HG02798 (cell line): ENCODE measurements around the gene STON2.
"Not testable (repeated sequence)": the region's sequence is repeated elsewhere in the genome, so short reads cannot be mapped to it uniquely, and the experiment has no call there.

Experiments
- ATAC-seq: cut with Tn5 transposase; IDR thresholded peaks from one replicate; pipeline ENCODE4 v1.9.1; 2021; ENCODE audit warnings: mild to moderate bottlenecking; ENCODE audit not compliant: unreplicated experiment, poor library complexity

Gene STON2, protein sequence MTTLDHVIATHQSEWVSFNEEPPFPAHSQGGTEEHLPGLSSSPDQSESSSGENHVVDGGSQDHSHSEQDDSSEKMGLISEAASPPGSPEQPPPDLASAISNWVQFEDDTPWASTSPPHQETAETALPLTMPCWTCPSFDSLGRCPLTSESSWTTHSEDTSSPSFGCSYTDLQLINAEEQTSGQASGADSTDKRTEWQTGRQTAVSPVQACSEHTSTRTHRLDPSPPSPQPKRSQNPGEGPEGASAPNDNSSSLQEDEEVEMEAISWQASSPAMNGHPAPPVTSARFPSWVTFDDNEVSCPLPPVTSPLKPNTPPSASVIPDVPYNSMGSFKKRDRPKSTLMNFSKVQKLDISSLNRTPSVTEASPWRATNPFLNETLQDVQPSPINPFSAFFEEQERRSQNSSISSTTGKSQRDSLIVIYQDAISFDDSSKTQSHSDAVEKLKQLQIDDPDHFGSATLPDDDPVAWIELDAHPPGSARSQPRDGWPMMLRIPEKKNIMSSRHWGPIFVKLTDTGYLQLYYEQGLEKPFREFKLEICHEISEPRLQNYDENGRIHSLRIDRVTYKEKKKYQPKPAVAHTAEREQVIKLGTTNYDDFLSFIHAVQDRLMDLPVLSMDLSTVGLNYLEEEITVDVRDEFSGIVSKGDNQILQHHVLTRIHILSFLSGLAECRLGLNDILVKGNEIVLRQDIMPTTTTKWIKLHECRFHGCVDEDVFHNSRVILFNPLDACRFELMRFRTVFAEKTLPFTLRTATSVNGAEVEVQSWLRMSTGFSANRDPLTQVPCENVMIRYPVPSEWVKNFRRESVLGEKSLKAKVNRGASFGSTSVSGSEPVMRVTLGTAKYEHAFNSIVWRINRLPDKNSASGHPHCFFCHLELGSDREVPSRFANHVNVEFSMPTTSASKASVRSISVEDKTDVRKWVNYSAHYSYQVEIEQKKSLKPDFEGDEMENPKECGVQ

DNA sequence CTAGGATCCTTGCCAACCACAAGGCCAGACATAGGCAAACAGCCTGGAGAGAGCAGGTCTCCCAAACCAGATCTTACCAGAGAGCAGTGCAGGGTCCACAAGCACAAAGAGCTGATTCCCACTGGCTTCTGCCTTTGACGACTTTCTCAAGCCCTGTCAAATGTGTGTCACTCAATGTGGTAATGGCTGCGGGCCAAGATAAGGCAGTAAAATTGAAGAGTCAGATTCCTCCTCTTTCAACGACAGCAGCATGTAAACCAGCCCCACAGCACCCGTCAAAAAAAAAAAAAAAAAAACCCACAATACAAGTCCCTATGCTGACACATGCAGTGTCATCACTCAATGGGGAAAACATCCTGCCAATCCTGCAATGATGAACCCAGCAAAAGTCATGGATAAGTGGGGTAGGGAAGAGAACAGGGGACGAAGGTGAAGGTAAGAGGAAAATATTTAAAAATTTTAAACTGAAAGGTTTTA lies at the start of gene STON2:
STON2 (minus strand) TSS at position 123 of the 477 bp plus-strand sequence. CDS start 1,942 bp downstream, outside the sequence.
- no peak for ATAC-seq

DNA sequence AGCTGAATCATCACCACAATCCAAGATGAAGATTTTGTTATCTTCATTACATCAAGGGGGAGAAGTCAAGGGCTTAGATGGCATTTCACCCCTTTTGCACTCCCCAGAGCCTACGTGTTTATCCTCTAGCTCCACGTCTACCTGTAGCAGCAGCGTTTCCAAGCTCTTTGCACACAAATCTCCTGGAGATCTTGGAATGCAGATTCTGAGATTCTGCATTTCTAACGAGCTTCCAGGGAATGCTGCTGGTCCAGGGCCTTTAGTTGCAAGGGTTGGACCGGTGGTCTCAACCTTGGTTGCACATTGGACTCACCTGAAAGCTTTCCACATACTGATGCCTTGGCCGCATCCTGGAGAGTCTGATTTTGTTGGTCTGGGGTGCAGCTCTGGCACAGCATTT lies 49.5 kb upstream of the STON2 start:
- ATAC-seq, result no peak

GRCh38 chr14:81449114-81449513 lies 49.0 kb upstream of the STON2 start:
- ATAC-seq, result no peak

DNA sequence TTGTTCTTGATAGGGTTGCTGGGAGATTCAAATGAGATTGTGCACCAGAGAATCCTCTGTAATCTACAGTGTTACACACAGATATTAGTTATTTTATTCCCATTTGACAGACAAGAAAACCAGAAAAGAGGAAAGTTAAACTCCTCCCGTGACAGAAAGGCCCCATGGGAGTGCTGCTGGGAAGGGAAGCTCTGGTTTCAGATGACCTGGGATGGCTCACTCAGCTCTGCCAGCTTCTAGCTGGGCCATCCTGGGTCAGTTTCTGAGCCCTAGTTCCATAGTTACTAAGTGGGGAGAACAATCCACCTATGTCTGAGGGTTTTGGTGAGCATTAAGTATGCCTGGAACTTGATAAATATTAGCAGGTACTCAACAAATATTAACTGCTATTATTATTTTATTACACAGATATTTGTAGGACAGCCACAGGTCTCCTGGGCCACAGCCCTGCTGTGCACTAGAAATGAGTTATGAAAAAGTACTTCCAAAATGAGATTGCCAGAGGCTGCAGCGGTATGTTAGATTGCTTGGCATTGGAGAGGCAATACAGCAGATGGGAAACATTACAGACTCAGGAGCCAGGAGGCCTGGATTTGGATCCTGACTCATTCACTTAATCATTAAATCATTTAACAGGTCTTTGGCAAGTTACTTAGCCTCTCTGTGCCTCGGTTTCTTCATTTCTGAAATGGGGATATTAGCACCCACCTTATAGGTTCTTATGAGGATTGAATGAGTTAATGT lies 47.1 kb upstream of the STON2 start:
- ATAC-seq, result no peak

GRCh38 chr14:81446279-81447007 lies 46.3 kb upstream of the STON2 start:
- ATAC-seq, result no peak

DNA sequence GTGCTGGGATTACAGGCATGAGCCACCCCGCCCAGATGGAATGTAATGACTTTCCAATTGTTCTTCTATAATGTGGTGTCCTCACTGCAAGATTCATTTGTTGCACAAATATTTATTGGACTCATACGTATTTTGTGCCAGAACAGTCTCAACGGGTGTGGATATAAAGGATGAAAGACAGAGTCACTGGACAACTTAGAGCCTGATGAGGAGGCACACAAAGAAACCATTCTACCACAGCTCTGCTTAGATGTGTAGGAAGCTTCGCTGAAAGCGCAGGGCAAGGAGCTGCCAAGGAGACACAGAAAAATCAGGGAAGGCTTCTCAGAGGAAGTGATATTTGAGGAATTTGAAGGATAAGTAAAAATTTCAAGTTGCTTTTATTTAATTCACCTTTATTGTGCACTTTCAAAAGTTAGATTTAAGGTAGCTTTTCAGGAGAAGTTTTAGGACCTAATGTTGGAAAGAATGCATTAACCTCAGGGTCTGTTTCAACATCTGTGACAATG lies 41.6 kb upstream of the STON2 start:
- ATAC-seq, result no peak

DNA sequence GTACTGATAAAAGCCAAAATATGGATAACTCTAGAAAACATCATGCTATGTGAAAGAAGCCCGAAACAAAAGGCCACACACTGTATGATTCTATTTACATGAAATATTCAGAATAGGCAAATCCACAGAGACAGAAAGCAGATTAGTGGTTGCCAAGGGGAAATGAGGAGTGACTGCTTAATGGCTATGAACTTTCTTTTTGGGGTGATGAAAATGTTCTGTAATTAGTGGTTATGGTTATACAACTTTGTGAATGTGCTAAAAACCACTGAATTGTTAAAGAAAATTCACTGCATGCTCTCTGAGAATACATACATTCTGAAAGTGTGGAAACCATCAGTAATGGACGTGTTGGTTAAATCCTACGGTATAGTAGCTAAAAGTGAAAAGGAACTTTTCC lies 39.9 kb upstream of the STON2 start:
- no peak for ATAC-seq

- no peak for ATAC-seq
These were observed 37.1 kb upstream of the STON2 start for GRCh38 chr14:81437244-81437643.

DNA sequence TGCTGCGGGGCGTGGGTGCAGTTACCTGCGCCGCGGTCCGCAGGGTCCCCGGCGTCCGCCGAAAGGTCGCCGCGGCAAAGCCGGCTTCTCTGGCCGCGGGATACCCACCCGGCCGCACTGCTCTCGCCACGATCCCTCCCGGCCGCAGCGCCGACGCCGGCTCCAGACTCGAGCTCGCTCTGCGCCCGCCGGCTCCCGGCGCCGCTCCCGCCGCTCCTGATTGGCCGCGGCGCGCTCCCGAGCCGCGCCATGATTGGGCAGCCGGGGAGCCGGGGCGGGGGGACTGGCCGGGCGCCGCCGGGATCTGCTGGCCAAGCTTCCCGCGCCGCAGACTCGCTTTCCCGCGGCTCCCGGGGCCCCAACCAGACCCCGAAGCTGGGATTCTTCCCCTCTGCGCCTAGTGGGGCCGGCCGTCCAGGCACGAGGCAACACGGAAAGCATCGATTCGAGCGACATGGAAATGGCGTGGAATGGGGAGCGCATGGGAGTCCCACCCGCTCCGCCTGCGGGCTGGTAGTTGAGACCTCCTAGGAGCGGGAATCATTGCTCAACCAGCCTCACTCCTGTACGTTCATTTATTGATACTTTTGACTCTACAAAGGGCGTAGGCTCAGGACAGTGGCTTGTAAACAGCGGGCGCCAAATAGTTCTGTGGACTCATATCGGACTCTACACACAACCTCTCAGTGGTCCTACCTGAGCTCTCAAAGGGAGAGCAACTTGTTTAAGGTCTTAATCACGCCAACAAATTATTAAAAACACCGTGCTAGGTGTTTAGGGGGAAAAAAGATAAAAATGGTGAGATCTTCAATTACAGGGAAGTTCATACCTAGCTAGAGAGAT lies 36.4 kb upstream of the STON2 start:
- peak; percentile 80 for ATAC-seq

DNA sequence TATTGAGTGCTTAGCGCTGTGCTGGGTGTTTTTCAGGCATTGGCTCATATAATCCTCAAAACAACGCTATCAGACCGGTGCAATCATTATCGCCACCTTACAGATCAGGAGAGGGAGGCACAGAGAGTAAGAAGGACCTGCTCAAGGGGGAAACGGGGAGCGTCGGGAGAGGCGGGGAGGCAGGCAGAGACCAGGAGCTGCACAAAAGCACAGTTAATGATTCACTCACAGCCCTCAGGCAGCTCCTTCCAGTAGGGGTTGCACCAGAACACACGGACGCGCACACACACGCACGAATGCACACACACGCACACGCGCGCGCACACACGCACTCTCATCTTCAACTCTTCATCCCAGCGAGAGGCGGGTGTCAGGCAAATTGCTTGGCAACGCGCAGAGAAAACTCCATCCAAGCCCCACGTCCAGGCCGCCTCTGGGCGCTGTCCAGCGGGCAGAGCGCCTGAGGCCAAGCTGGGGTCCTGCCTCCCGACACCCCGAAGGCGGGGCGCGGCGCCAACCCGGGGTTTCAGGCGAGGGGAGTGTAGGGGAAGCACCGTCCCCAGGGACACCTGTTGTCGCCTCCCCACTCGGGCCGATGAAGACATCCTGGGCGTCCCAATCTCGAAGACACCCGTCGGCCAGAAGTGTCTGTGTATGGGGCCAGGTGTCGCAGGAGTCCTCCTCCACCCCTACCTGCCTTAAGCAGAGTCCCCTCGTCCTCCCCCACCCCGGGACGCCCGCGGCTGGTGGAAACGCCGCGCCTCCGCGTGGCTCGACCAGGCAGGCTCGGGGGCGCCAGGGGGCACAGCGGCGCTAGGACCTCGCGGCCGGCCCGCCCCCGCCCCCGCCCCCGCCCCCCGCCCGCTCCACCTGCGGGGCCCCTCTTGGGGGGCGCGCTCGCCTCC lies 35.5 kb upstream of the STON2 start:
- ATAC-seq, result peak; percentile 32

DNA sequence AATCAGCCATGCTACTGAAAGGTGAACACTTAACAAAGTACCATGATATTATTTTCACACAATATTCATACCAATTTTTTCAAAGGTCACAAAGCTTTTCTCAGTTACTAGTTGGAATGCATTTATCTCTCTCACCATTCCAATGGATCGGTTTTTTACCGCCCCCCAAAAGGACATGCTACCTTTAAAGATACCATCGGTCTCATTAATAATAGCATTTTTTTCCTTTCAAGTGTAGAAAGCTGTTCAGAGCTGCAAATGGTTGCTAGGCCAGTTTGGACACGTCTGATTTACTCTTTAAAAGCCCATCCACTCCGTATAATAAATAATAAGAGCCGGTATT lies 34.9 kb upstream of the STON2 start:
- ATAC-seq, result no peak

GRCh38 chr14:81434230-81434629 lies 34.1 kb upstream of the STON2 start:
- no peak for ATAC-seq

- no peak for ATAC-seq
These were observed 33.3 kb upstream of the STON2 start for GRCh38 chr14:81433378-81433777.

DNA sequence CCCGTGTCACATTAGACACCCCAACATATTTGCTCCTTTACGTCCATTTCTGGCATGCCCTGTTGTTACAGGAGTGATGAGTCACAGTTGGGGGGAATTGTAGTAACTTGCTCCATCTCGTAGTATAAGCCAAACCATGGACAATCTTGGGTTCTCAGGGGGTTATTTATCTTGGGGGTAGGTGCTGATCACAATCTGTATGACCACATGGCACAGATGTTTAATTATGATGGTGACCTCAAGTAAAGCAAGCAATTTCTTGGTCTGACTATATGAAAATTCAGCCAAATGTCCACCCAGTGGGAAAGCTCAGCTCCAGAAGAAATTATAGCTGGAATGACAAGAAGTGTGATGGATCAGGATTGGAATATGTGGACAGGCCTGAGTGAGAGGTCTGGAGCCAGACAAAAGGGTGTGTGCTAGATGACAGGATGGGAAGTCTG lies 32.1 kb upstream of the STON2 start:
- no peak for ATAC-seq

- ATAC-seq, result no peak
These were observed 30.1 kb upstream of the STON2 start for GRCh38 chr14:81430235-81430634.

DNA sequence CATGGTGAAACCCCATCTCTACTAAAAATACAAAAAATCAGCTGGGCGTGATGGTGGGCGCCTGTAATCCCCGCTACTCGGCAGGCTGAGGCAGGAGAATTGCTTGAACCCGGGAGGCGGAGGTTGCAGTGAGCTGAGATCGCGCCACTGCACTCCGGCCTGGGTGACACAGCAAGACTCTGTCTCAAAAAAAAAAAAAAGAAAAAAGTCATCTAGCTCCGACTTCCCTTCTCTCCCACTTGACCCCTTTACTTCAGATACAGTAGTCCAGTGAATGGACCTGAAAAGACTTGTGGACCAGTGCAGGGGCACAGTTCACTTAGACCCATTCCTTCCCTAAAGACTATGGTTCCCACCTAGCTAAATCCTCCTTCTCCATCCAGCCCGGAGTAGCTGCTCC lies 29.6 kb upstream of the STON2 start:
- ATAC-seq, result not testable (repeated sequence)

GRCh38 chr14:81429028-81429427 lies 28.9 kb upstream of the STON2 start:
- no peak for ATAC-seq
